Esophagus muscularis mucosa (tissue), 4 donors: ENCODE data around the gene SPP2. TPM values are rescaled to one million over a fixed set of nuclear protein-coding genes. Genes with fewer than 3 reads are reported as not detected.

Source experiments
- DNase-seq: peaks from one replicate; pipeline ENCODE4 v3.0.0-alpha.2; 2017; ENCODE audit errors: extremely low spot score
- H3K27ac ChIP-seq, 4 donors: fragments of 200-600 bp; sonication (generic); replicated peaks in 1 of 4; 1 replicate in 3 of 4; 2 replicates in 1 of 4; pipeline ENCODE4 v1.5.1; 2016 to 2019; ENCODE audit warnings: mild to moderate bottlenecking in 1 of 4
- H3K27me3 ChIP-seq, 4 donors: fragments of 200-600 bp; sonication (generic); one replicate each; pipeline versions ENCODE4 v1.5.1 to v1.6.0; 2016 to 2019
- H3K36me3 ChIP-seq, 4 donors: fragments of 200-600 bp; sonication (generic); one replicate each; pipeline ENCODE4 v1.5.1; 2016 to 2019
- H3K4me1 ChIP-seq, 4 donors: fragments of 200-600 bp; sonication (generic); one replicate each; pipeline ENCODE4 v1.5.1; 2016 to 2019
- H3K4me3 ChIP-seq, 4 donors: fragments of 200-600 bp; sonication (generic); 1 replicate in 2 of 4; 2 replicates in 2 of 4; pipeline ENCODE4 v1.5.1; 2016 to 2019; ENCODE audit warnings: mild to moderate bottlenecking in 4 of 4, moderate library complexity in 1 of 4
- H3K9me3 ChIP-seq, 4 donors: fragments of 200-600 bp; sonication (generic); 1 replicate in 3 of 4; 2 replicates in 1 of 4; pipeline ENCODE4 v1.5.1; 2016 to 2019
- CTCF ChIP-seq, 3 experiments: fragments of 200-600 bp in 2 of 3; fragments of 450-650 bp in 1 of 3; sonication (generic) in 2 of 3; IDR thresholded peaks; one replicate each; pipeline ENCODE4 v1.5.1; 2017 to 2019; ENCODE audit warnings: antibody characterized with exemption in 3 of 3, mild to moderate bottlenecking in 2 of 3, moderate library complexity in 1 of 3
- EP300 ChIP-seq: sonication (generic); formaldehyde crosslinking; IDR thresholded peaks from one replicate; pipeline ENCODE4 v1.6.1; 2017; ENCODE audit warnings: antibody characterized with exemption
- POLR2A ChIP-seq: fragments of 450-650 bp; IDR thresholded peaks from one replicate; pipeline ENCODE4 v1.6.1; 2017; ENCODE audit warnings: antibody characterized with exemption, moderate library complexity, mild to moderate bottlenecking, low read depth
- POLR2AphosphoS5 ChIP-seq, 2 donors: sonication (generic); formaldehyde crosslinking; IDR thresholded peaks; one replicate each; pipeline ENCODE4 v1.6.1; 2017; ENCODE audit warnings: antibody characterized with exemption in 2 of 2
- WGBS: methylation state at CpG from one replicate; pipeline ENCODE4 v1.1.5; 2018; 5-methylcytosine and 5-hydroxymethylcytosine counted together
- intact Hi-C: fragments of 100-400 bp; cut with DNase I; formaldehyde crosslinking; loops from one replicate; pipeline ENCODE4 v1.15.1; 2023
- total RNA-seq, 4 donors: library from RNA; depleted of rRNA; stranded (reverse); fragments of >200 nt; gene quantifications; one replicate each; pipeline versions ENCODE4 v1.1.0 to v1.2.1, GENCODE V29; 2016

The SPP2 gene
- not detected for total RNA-seq

GRCh38 chr2:234050455-234051135, at the start of gene SPP2:
SPP2 (plus strand) TSS chr2:234050702; CDS start chr2:234050787, 85 bp downstream.
- peaks cover 0 to 4% (median 0%) of the 10 kb centered on the region in 4 donors for H3K27me3 ChIP-seq
- H3K4me3 ChIP-seq, result no peak within 1 kb of the TSS
- no peaks in the 10 kb centered on the region for H3K36me3 ChIP-seq
- 86% methylated on average over 9 of the region's 9 CpGs for WGBS
- DNase-seq, result no peak
- intact Hi-C loops, result no loop called here
- H3K9me3 ChIP-seq, result no peaks in the 10 kb centered on the region
- H3K27ac ChIP-seq, result no peak within 1 kb of the TSS
- no peaks in the 10 kb centered on the region for H3K4me1 ChIP-seq
- TF ChIP-seq CTCF (IDR thresholded peaks at IDR 0.05) (no peak), POLR2AphosphoS5 (IDR thresholded peaks at IDR 0.05) (no peak), POLR2A (no peak), EP300 (no peak)

GRCh38 chr2:234001380-234002160, 48.9 kb upstream of the SPP2 start:
- Histone ChIP-seq H3K27me3 (peaks cover 0 to 35% (median 0%) of the 10 kb centered on the region in 4 donors), H3K4me3 (no peak overlapping the region), H3K9me3 (no peaks in the 10 kb centered on the region), H3K27ac (no peak overlapping the region), H3K4me1 (no peaks in the 10 kb centered on the region), H3K36me3 (no peaks in the 10 kb centered on the region)
- no peak for TF ChIP-seq POLR2AphosphoS5 (IDR thresholded peaks at IDR 0.05)
- no peak for TF ChIP-seq EP300
- TF ChIP-seq POLR2A, result no peak
- TF ChIP-seq CTCF (IDR thresholded peaks at IDR 0.05), result no peak
- DNase-seq, result peak; percentile 82
- intact Hi-C loops, result no loop called here
- 85% methylated on average over 8 of the region's 8 CpGs for WGBS

- 79% methylated on average over 4 of the region's 4 CpGs for WGBS
- H3K4me1 ChIP-seq, result no peaks in the 10 kb centered on the region
These were observed 48.2 kb upstream of the SPP2 start for GRCh38 chr2:234002281-234002680.

GRCh38 chr2:234003972-234004617, 46.4 kb upstream of the SPP2 start:
- peak; percentile 34 for DNase-seq
- intact Hi-C loops, result no loop called here
- WGBS, result 44% methylated on average over 8 of the region's 8 CpGs

More at GRCh38 chr2:234002281-234002680, 48.2 kb upstream of the SPP2 start:
- no peak for TF ChIP-seq POLR2A
- DNase-seq, result peak; percentile 62
- Histone ChIP-seq H3K27ac (no peak overlapping the region), H3K36me3 (no peaks in the 10 kb centered on the region), H3K9me3 (no peaks in the 10 kb centered on the region), H3K27me3 (peaks cover 0 to 40% (median 0%) of the 10 kb centered on the region in 4 donors), H3K4me3 (no peak overlapping the region)
- intact Hi-C loops, result no loop called here

More at GRCh38 chr2:234003972-234004617, 46.4 kb upstream of the SPP2 start:
- Histone ChIP-seq H3K4me1 (no peaks in the 10 kb centered on the region), H3K4me3 (no peak overlapping the region), H3K27ac (no peak overlapping the region), H3K9me3 (no peaks in the 10 kb centered on the region), H3K27me3 (peaks cover 0 to 26% (median 0%) of the 10 kb centered on the region in 4 donors), H3K36me3 (no peaks in the 10 kb centered on the region)
- TF ChIP-seq CTCF (IDR thresholded peaks at IDR 0.05), result no peak
- no peak for TF ChIP-seq POLR2AphosphoS5 (IDR thresholded peaks at IDR 0.05)
- TF ChIP-seq EP300, result no peak
- no peak for TF ChIP-seq POLR2A
